Esophagus squamous epithelium (tissue), 4 donors: ENCODE results near the gene GPR12.

ENCODE experiments used
- POLR2A ChIP-seq, 4 donors: fragments of 450-650 bp; IDR thresholded peaks; one replicate each; pipeline ENCODE4 v1.6.1; 2017; ENCODE audit warnings: antibody characterized with exemption in 4 of 4, mild to moderate bottlenecking in 4 of 4, moderate library complexity in 3 of 4
- TF ChIP-seq, protein P1 (sequence below), 6 experiments: fragments of 450-650 bp in 4 of 6; fragments of 200-600 bp in 2 of 6; sonication (generic) in 2 of 6; IDR thresholded peaks; one replicate each; pipeline ENCODE4 v1.5.1; 2016 to 2019; ENCODE audit warnings: antibody characterized with exemption in 6 of 6, mild to moderate bottlenecking in 4 of 6, moderate library complexity in 4 of 6

DNA sequence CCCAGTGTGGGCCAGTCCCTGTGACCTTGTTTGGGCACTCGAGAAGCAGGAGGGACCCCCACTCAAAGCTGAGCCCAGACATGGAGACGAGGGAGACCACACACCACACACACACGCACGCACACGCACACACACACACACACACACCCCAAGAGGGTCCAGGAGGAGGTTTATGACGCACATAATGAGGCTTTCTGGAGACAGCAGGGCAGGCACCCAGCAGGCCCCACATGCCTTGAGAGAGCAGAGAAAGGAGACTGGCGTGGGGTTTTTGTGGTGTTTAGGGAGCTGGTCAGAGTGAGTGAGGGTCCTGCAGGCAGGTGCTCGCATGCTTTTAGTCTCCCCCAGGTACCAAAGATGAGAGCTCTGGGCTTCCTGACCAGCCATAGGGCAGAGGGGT lies 42.4 kb downstream of the GPR12 start:
- TF ChIP-seq, protein P1, sequence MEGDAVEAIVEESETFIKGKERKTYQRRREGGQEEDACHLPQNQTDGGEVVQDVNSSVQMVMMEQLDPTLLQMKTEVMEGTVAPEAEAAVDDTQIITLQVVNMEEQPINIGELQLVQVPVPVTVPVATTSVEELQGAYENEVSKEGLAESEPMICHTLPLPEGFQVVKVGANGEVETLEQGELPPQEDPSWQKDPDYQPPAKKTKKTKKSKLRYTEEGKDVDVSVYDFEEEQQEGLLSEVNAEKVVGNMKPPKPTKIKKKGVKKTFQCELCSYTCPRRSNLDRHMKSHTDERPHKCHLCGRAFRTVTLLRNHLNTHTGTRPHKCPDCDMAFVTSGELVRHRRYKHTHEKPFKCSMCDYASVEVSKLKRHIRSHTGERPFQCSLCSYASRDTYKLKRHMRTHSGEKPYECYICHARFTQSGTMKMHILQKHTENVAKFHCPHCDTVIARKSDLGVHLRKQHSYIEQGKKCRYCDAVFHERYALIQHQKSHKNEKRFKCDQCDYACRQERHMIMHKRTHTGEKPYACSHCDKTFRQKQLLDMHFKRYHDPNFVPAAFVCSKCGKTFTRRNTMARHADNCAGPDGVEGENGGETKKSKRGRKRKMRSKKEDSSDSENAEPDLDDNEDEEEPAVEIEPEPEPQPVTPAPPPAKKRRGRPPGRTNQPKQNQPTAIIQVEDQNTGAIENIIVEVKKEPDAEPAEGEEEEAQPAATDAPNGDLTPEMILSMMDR (IDR thresholded peaks at IDR 0.05) = no peak
- no peak for TF ChIP-seq POLR2A (IDR thresholded peaks at IDR 0.05)
